ENCODE measurements around the gene CACNG4.

DNA sequence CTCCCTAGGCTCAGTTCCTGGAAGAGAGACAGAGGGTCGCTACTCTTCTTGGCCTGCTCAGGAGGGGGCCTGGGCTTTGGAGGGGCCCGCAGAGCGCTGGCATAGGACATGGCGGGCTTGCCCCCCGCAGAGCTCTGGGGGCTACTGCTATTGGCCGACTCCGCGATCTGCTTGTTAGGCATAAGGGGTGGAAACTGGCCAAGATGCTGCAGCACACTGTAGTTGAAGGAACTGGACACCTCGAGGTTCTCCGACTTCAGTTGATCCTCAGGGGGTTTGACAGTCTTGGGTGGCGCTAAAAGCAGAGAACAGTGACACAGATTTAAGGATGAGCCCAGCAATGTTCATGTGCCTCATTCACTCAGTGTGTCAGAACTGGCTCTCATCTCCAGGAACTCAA lies 113.8 kb downstream of the CACNG4 start:
- TF ChIP-seq CTCF (conservative IDR thresholded peaks at IDR 0.05; ENCODE audit: low read length) (no peak), EZH2phosphoT487 (IDR thresholded peaks at IDR 0.05; ENCODE audit: borderline replicate concordance) (no peak)
